HepG2 (cell line): Measurements from ENCODE around the gene PIP4K2C. TPM values are rescaled to one million over a fixed set of nuclear protein-coding genes. Genes with fewer than 3 reads are reported as not detected.
A peak's percentile ranks its signal among the peaks of the same experiment; 100 is the strongest.

Experiments
- ATF5 ChIP-seq: sonication (generic); formaldehyde crosslinking; IDR thresholded peaks from 2 replicates; pipeline ENCODE4 v1.4.0; 2020; ENCODE audit warnings: mild to moderate bottlenecking, low read depth, missing genetic modification reagents
- BORCS8-MEF2B ChIP-seq: sonication (generic); formaldehyde crosslinking; IDR thresholded peaks from 2 replicates; pipeline ENCODE4 v1.8.0; 2022; ENCODE audit warnings: mild to moderate bottlenecking, missing genetic modification reagents
- BRF2 ChIP-seq: sonication (generic); formaldehyde crosslinking; IDR thresholded peaks from 2 replicates; pipeline ENCODE4 v1.8.1; 2022; ENCODE audit warnings: mild to moderate bottlenecking, missing genetic modification reagents
- DZIP1 ChIP-seq: sonication (generic); formaldehyde crosslinking; IDR thresholded peaks from 2 replicates; pipeline ENCODE4 v1.5.0; 2020; ENCODE audit warnings: mild to moderate bottlenecking, missing genetic modification reagents
- FOSL1 ChIP-seq: sonication (generic); formaldehyde crosslinking; IDR thresholded peaks from 2 replicates; pipeline ENCODE4 v1.9.0; 2021; ENCODE audit warnings: missing genetic modification reagents, borderline replicate concordance
- KLF11 ChIP-seq: IDR thresholded peaks from 2 replicates; pipeline ENCODE4 v1.6.1; 2016; ENCODE audit warnings: missing compliant biosample characterization
- MAX ChIP-seq: IDR thresholded peaks from 2 replicates; pipeline ENCODE4 v1.6.1; 2012; ENCODE audit warnings: inconsistent platforms
- NCOA2 ChIP-seq: sonication (generic); formaldehyde crosslinking; IDR thresholded peaks from 2 replicates; pipeline ENCODE4 v1.8.0; 2022; ENCODE audit warnings: inconsistent platforms
- SOX5 ChIP-seq: IDR thresholded peaks from 2 replicates; pipeline ENCODE4 v1.6.1; 2016; ENCODE audit warnings: borderline replicate concordance
- SRF ChIP-seq: IDR thresholded peaks from 2 replicates; pipeline ENCODE4 v1.6.1; 2011; ENCODE audit warnings: mild to moderate bottlenecking, low read depth, low read length, moderate library complexity
- ZNF232 ChIP-seq: sonication (generic); formaldehyde crosslinking; IDR thresholded peaks from 2 replicates; pipeline ENCODE4 v1.4.0; 2020; ENCODE audit warnings: missing genetic modification reagents, borderline replicate concordance
- ZNF30 ChIP-seq: sonication (generic); formaldehyde crosslinking; IDR thresholded peaks from 2 replicates; pipeline ENCODE4 v1.5.0; 2020; ENCODE audit warnings: mild to moderate bottlenecking, missing genetic modification reagents
- ZNF367 ChIP-seq: sonication (generic); formaldehyde crosslinking; IDR thresholded peaks from 2 replicates; pipeline ENCODE4 v1.4.0; 2020; ENCODE audit warnings: missing genetic modification reagents, borderline replicate concordance
- ZNF407 ChIP-seq: sonication (generic); formaldehyde crosslinking; IDR thresholded peaks from one replicate; pipeline ENCODE4 v1.5.1; 2020; ENCODE audit warnings: mild to moderate bottlenecking, missing genetic modification reagents; ENCODE audit errors: not compliant biosample characterization
- ZNF7 ChIP-seq: IDR thresholded peaks from 2 replicates; pipeline ENCODE4 v1.6.1; 2016; ENCODE audit warnings: missing biosample characterization, missing genetic modification reagents
- ZNF775 ChIP-seq: sonication (generic); formaldehyde crosslinking; IDR thresholded peaks from 2 replicates; pipeline ENCODE4 v1.4.0; 2020; ENCODE audit warnings: missing genetic modification reagents, mild to moderate bottlenecking, moderate library complexity, borderline replicate concordance
- ZNF777 ChIP-seq: sonication (generic); formaldehyde crosslinking; IDR thresholded peaks from 2 replicates; pipeline ENCODE4 v1.4.0; 2020; ENCODE audit warnings: missing genetic modification reagents
- polyA plus RNA-seq, 8 experiments: library from polyadenylated mRNA; depleted of rRNA in 3 of 8; stranded (reverse) in 7 of 8; unstranded in 1 of 8; fragments of >200 nt; fragmentation: Illumina TruSeq in 4 of 8; extraction: Trizol in 4 of 8; gene quantifications; 2 replicates each; pipeline versions ENCODE4 v1.2.1 to v1.2.3, GENCODE V29; 2011 to 2016; ENCODE audit warnings: low read depth in 4 of 8, missing spikeins in 1 of 8, mixed read lengths in 1 of 8; ENCODE audit not compliant: insufficient read depth in 1 of 8
- total RNA-seq, 5 experiments: library from RNA; depleted of rRNA; stranded (reverse); fragments of >200 nt; fragmentation: Illumina TruSeq; extraction: Trizol; gene quantifications; 2 replicates each; pipeline ENCODE4 v1.2.3, GENCODE V29; 2016; ENCODE audit warnings: low read depth in 1 of 5

PIP4K2C gene
- total and polyA plus RNA-seq, 2 of the 13 experiments (the other 11 are each of a cell fraction or from before 2014, with no cell fraction given) = 23.3 to 26.4 TPM

DNA sequence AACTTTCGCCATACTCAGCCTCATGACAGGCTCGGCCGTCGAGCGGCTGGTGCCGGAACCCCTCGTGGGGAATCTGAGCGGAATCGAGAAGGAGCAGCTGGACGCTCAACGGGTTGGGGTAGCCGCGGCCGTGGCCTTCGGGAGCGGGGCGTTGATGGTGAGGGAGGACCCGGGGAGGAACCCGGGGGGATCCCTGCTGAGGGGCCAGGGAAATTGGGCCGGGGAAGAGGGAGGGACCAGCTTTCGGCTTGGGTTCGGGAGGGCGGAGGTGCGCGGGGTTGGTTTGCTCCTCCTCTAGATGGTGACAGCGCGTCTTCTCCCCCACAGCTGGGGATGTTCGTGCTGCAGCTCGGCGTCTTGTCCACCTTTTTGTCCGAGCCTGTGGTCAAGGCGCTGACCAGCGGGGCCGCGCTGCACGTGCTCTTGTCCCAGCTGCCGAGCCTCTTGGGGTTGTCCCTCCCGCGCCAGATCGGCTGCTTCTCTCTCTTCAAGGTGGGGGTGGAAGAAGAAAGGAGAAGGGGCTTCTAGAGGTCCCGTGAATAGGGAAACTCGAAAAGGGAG lies 30.0 kb downstream of the PIP4K2C start (continued):
- no peak for TF ChIP-seq ATF5 (CRISPR knock-in tag)
- TF ChIP-seq FOSL1 (CRISPR knock-in tag) = no peak
- TF ChIP-seq NCOA2 (CRISPR knock-in tag) = no peak
- peak; percentile 86 for TF ChIP-seq ZNF777
- TF ChIP-seq ZNF407 (CRISPR knock-in tag) = no peak
- no peak for TF ChIP-seq SOX5 (CRISPR knock-in tag)
- TF ChIP-seq KLF11 (CRISPR knock-in tag) = no peak
- TF ChIP-seq DZIP1 (CRISPR knock-in tag) = no peak
- TF ChIP-seq ZNF232 (CRISPR knock-in tag) = no peak
- TF ChIP-seq ZNF30 (CRISPR knock-in tag) = no peak
- no peak for TF ChIP-seq SRF
- no peak for TF ChIP-seq ZNF775 (CRISPR knock-in tag)
- 0 out of 2 replicates have a peak, but pooled peaks have one; percentile 20 for TF ChIP-seq BORCS8-MEF2B
- no peak for TF ChIP-seq ZNF7 (CRISPR knock-in tag)
- no peak for TF ChIP-seq BRF2 (CRISPR knock-in tag)
- TF ChIP-seq ZNF367 (CRISPR knock-in tag) = no peak
- peak; percentile 26; the same call in 1 of the 2 replicates for TF ChIP-seq MAX
